Stimulated activated CD8-positive, alpha-beta memory T cell treated with anti-CD3 and anti-CD28 coated beads, Interleukin-12 subunit alpha, Interleukin-12 subunit beta, amount 100 ng/mL, for 24 hours (primary cell): ENCODE results near the gene FAM118B.
"Not testable (repeated sequence)": the region's sequence is repeated elsewhere in the genome, so short reads cannot be mapped to it uniquely, and the experiment has no call there.

Experiments
- DNase-seq: peaks from one replicate; pipeline ENCODE4 v3.0.0-alpha.2; 2020; ENCODE audit errors: extremely low read depth

Gene FAM118B

GRCh38 chr11:126277322-126277721, 65.7 kb downstream of the FAM118B start:
- no peak for DNase-seq

- no peak for DNase-seq
Measured at GRCh38 chr11:126277780-126278179, 66.2 kb downstream of the FAM118B start.

- no peak for DNase-seq
Measured at GRCh38 chr11:126279191-126279590, 67.6 kb downstream of the FAM118B start.

GRCh38 chr11:126280595-126280994, 69.0 kb downstream of the FAM118B start:
- no peak for DNase-seq

- no peak for DNase-seq
Measured at GRCh38 chr11:126281245-126281644, 69.7 kb downstream of the FAM118B start.

GRCh38 chr11:126281666-126282175, 70.1 kb downstream of the FAM118B start:
- DNase-seq = no peak

GRCh38 chr11:126282361-126282735, 70.8 kb downstream of the FAM118B start:
- no peak for DNase-seq

- no peak for DNase-seq
Measured at GRCh38 chr11:126282736-126283591, 71.4 kb downstream of the FAM118B start, which contains the start of gene TIRAP. Gene TIRAP (plus strand): TSS chr11:126283093. CDS start chr11:126290895, 7,802 bp downstream.

- peak; percentile 54 for DNase-seq
Measured at GRCh38 chr11:126284829-126285228, 73.2 kb downstream of the FAM118B start.

- no peak for DNase-seq
Measured at GRCh38 chr11:126288237-126288636, 76.7 kb downstream of the FAM118B start.

GRCh38 chr11:126290887-126291286, 79.3 kb downstream of the FAM118B start:
- no peak for DNase-seq

GRCh38 chr11:126293726-126294125, 82.1 kb downstream of the FAM118B start:
- no peak for DNase-seq

GRCh38 chr11:126297004-126297403, 85.4 kb downstream of the FAM118B start:
- no peak for DNase-seq

GRCh38 chr11:126303623-126304456, 92.3 kb downstream of the FAM118B start, which contains the start of gene DCPS:
Gene DCPS (plus strand): TSS chr11:126304060. CDS start chr11:126304081, 21 bp downstream.
- DNase-seq = peak; percentile 71

- DNase-seq = no peak
Measured at GRCh38 chr11:126304457-126305075, 93.0 kb downstream of the FAM118B start.

- DNase-seq = no peak
Measured at GRCh38 chr11:126305699-126306098, 94.1 kb downstream of the FAM118B start.

GRCh38 chr11:126307706-126308105, 96.1 kb downstream of the FAM118B start:
- no peak for DNase-seq

GRCh38 chr11:126308271-126308671, 96.7 kb downstream of the FAM118B start:
- no peak for DNase-seq

- DNase-seq = not testable (repeated sequence)
Measured at GRCh38 chr11:126308771-126309170, 97.2 kb downstream of the FAM118B start.

- no peak for DNase-seq
Measured at GRCh38 chr11:126310200-126310991, 98.8 kb downstream of the FAM118B start.

- no peak for DNase-seq
Measured at GRCh38 chr11:126310992-126311310, 99.4 kb downstream of the FAM118B start.
